GM12878 (cell line): ENCODE measurements around the gene DUSP15. TPM values are rescaled to one million over a fixed set of nuclear protein-coding genes. Genes with fewer than 3 reads are reported as not detected.

ENCODE experiments used
- ATAC-seq: fragments of 200-7000 bp; cut with Tn5 transposase; 3 replicates; pipeline ENCODE4 v1.9.1; 2020; ENCODE audit warnings: mild to moderate bottlenecking, moderate library complexity
- BruUV-seq: library from RNA; stranded (reverse); fragments of 400-500 nt; replicated peaks from 2 replicates; lab custom pipeline; 2021; lab: Mats Ljungman, UMichigan
- CTCF ChIA-PET: fragments of 300-600 bp; sonication (Branson Sonifier 250); formaldehyde crosslinking; extraction: SDS; loops from one replicate; lab custom pipeline; 2021; ENCODE audit warnings: inconsistent platforms; lab: Yijun Ruan, JAX
- POLR2A ChIA-PET: fragments of 350-600 bp; formaldehyde crosslinking; extraction: SDS; loops from one replicate; lab custom pipeline; 2021; ENCODE audit warnings: inconsistent platforms; lab: Charles Lee
- RAD21 ChIA-PET: fragments of 300-600 bp; sonication (Branson Sonifier 250); formaldehyde crosslinking; loops from one replicate; lab custom pipeline; 2023; ENCODE audit warnings: antibody characterized with exemption; ENCODE audit not compliant: unreplicated experiment; lab: Charles Lee
- SMC1A ChIA-PET: fragments of 300-600 bp; sonication (Branson Sonifier 250); formaldehyde crosslinking; loops from one replicate; lab custom pipeline; 2023; ENCODE audit not compliant: unreplicated experiment, uncharacterized antibody; lab: Charles Lee
- DNase-seq: peaks from one replicate; pipeline ENCODE4 v3.0.0-alpha.2; 2011; ENCODE audit warnings: low read depth, low spot score
- FAIRE-seq: peaks from 3 replicates; lab custom pipeline; 2011; peaks lifted over from hg19 to GRCh38; lab: Jason Lieb, UNC
- H2AFZ ChIP-seq: 2 replicates; pipeline ENCODE4 v1.6.0; 2011; ENCODE audit warnings: low read depth, low read length, control low read depth; ENCODE audit not compliant: control insufficient read depth
- H3K27ac ChIP-seq: 2 replicates; pipeline ENCODE4 v1.5.1; 2011; ENCODE audit warnings: control low read depth; ENCODE audit not compliant: control insufficient read depth, insufficient read depth
- H3K27me3 ChIP-seq, 2 experiments: replicated peaks in 1 of 2; 2 replicates each; pipeline versions ENCODE4 v1.6.0 to v1.6.1; 2011; ENCODE audit warnings: low read length in 1 of 2; ENCODE audit not compliant: control insufficient read depth in 2 of 2, insufficient read depth in 2 of 2
- H3K36me3 ChIP-seq, 2 experiments: 2 replicates each; pipeline ENCODE4 v1.5.1; 2011; ENCODE audit warnings: low read length in 1 of 2; ENCODE audit not compliant: control insufficient read depth in 2 of 2, insufficient read depth in 2 of 2
- H3K4me1 ChIP-seq: 2 replicates; pipeline ENCODE4 v1.6.1; 2011; ENCODE audit warnings: mild to moderate bottlenecking, low read length, moderate library complexity, mixed read lengths; ENCODE audit not compliant: control insufficient read depth, insufficient read depth
- H3K4me2 ChIP-seq: 2 replicates; pipeline ENCODE4 v1.6.0; 2011; ENCODE audit warnings: control low read depth; ENCODE audit not compliant: control insufficient read depth, insufficient read depth
- H3K4me3 ChIP-seq: fragments of 200-600 bp; sonication (generic); 2 replicates; pipeline ENCODE4 v1.5.1; 2016
- H3K79me2 ChIP-seq: 2 replicates; pipeline ENCODE4 v1.6.0; 2011; ENCODE audit warnings: low read length; ENCODE audit not compliant: control insufficient read depth, insufficient read depth
- H3K9ac ChIP-seq: 2 replicates; pipeline ENCODE4 v1.8.0; 2011; ENCODE audit warnings: low read length, control low read depth, mixed read lengths; ENCODE audit not compliant: control insufficient read depth, insufficient read depth
- H3K9me3 ChIP-seq: replicated peaks from 3 replicates; pipeline ENCODE4 v1.5.1; 2011; ENCODE audit warnings: mild to moderate bottlenecking, low read length; ENCODE audit not compliant: control insufficient read depth, insufficient read depth
- H4K20me1 ChIP-seq: 2 replicates; pipeline ENCODE4 v1.6.0; 2011; ENCODE audit not compliant: control insufficient read depth, insufficient read depth
- ASH2L ChIP-seq: fragments of 300-600, 200-600 bp; sonication (generic); IDR thresholded peaks from 2 replicates; pipeline ENCODE4 v1.6.1; 2017; ENCODE audit warnings: low read depth, mild to moderate bottlenecking, borderline replicate concordance
- BCL3 ChIP-seq: IDR thresholded peaks from 2 replicates; pipeline ENCODE4 v1.6.1; 2011; ENCODE audit warnings: borderline replicate concordance, low read depth, mild to moderate bottlenecking, moderate library complexity, low read length; ENCODE audit not compliant: insufficient read depth, poor library complexity, severe bottlenecking
- EZH2 ChIP-seq: IDR thresholded peaks from 2 replicates; pipeline ENCODE4 v1.6.1; 2012; ENCODE audit warnings: low read depth, mild to moderate bottlenecking, control low read depth, inconsistent platforms, low read length, borderline replicate concordance; ENCODE audit not compliant: control insufficient read depth
- FOXK2 ChIP-seq: fragments of 450-650 bp; IDR thresholded peaks from 2 replicates; pipeline ENCODE4 v1.6.1; 2017; ENCODE audit warnings: mild to moderate bottlenecking, moderate library complexity
- JUND ChIP-seq: IDR thresholded peaks from 2 replicates; pipeline ENCODE4 v1.6.1; 2012; ENCODE audit warnings: low read depth, mild to moderate bottlenecking, low read length, improper control_type of control experiment, moderate library complexity
- MTA2 ChIP-seq: fragments of 450-650 bp; IDR thresholded peaks from 2 replicates; pipeline ENCODE4 v1.6.1; 2016; ENCODE audit warnings: low read depth, mild to moderate bottlenecking, moderate library complexity
- MYC ChIP-seq: IDR thresholded peaks from 2 replicates; pipeline ENCODE4 v1.6.1; 2011; ENCODE audit warnings: mild to moderate bottlenecking, low read length, moderate library complexity, inconsistent platforms; ENCODE audit not compliant: insufficient read depth, insufficient replicate concordance, insufficient read length, severe bottlenecking
- NFYA ChIP-seq: IDR thresholded peaks from 2 replicates; pipeline ENCODE4 v1.6.1; 2011; ENCODE audit warnings: low read depth, mild to moderate bottlenecking, low read length, improper control_type of control experiment, borderline replicate concordance
- NRF1 ChIP-seq: conservative IDR thresholded peaks from 2 replicates; pipeline ENCODE4 v1.6.1; 2011; ENCODE audit warnings: mild to moderate bottlenecking, low read depth, low read length, improper control_type of control experiment
- PML ChIP-seq: IDR thresholded peaks from 2 replicates; pipeline ENCODE4 v1.6.1; 2012; ENCODE audit warnings: low read length, inconsistent platforms
- POLR2A ChIP-seq: IDR thresholded peaks from 2 replicates; pipeline ENCODE4 v1.6.1; 2011; ENCODE audit warnings: low read depth, mild to moderate bottlenecking, low read length
- POLR2AphosphoS2 ChIP-seq: IDR thresholded peaks from 2 replicates; pipeline ENCODE4 v1.6.1; 2011; ENCODE audit warnings: low read depth, mild to moderate bottlenecking, low read length, improper control_type of control experiment, moderate library complexity
- STAT1 ChIP-seq: fragments of 450-650 bp; conservative IDR thresholded peaks from 2 replicates; pipeline ENCODE4 v1.6.1; 2014; ENCODE audit warnings: antibody characterized with exemption, mild to moderate bottlenecking
- STAT3 ChIP-seq: IDR thresholded peaks from 2 replicates; pipeline ENCODE4 v1.6.1; 2011; ENCODE audit warnings: low read depth, low read length, improper control_type of control experiment
- SUPT20H ChIP-seq: IDR thresholded peaks from 2 replicates; pipeline ENCODE4 v1.6.1; 2011; ENCODE audit warnings: low read depth, mild to moderate bottlenecking, low read length, moderate library complexity, borderline replicate concordance; ENCODE audit not compliant: control insufficient read depth
- YY1 ChIP-seq: IDR thresholded peaks from 2 replicates; pipeline ENCODE4 v1.6.1; 2011; ENCODE audit warnings: low read depth, mild to moderate bottlenecking, low read length
- ZNF24 ChIP-seq: fragments of 450-650 bp; IDR thresholded peaks from 2 replicates; pipeline ENCODE4 v1.6.1; 2017; ENCODE audit warnings: antibody characterized with exemption, mild to moderate bottlenecking
- WGBS: methylation state at CpG from one replicate; pipeline ENCODE4 v1.1.6; 2016; ENCODE audit warnings: low lambda C conversion rate; ENCODE audit not compliant: insufficient replicate concordance, insufficient coverage; ENCODE audit errors: missing lambda C conversion rate; 5-methylcytosine and 5-hydroxymethylcytosine counted together
- in situ Hi-C: fragments of 300-500 bp; cut with MboI; formaldehyde crosslinking; loops from 9 replicates; pipeline ENCODE4 v1.14.3; 2018; ENCODE audit warnings: mixed read lengths
- intact Hi-C: fragments of 100-400 bp; cut with micrococcal nuclease; formaldehyde crosslinking; loops from one replicate; pipeline ENCODE4 v1.14.2; 2022; ENCODE audit not compliant: unreplicated experiment
- polyA plus RNA-seq, 11 experiments: library from polyadenylated mRNA; depleted of rRNA in 4 of 11; unstranded in 6 of 11; stranded (reverse) in 5 of 11; fragments of >200 nt; fragmentation: Nextera tagmentation in 4 of 11; fragmentation: Illumina TruSeq in 1 of 11; extraction: Ambion mirVana in 4 of 11; extraction: Trizol in 1 of 11; gene quantifications; 1 replicate in 1 of 11; 2 replicates in 10 of 11; pipeline versions ENCODE4 v1.2.1 to v1.2.3, GENCODE V29; 2011 to 2016; ENCODE audit warnings: inconsistent platforms in 2 of 11, missing spikeins in 2 of 11, low read depth in 1 of 11
- total RNA-seq, 4 experiments: library from RNA; depleted of rRNA in 3 of 4; stranded (reverse); fragments of >200 nt in 3 of 4; fragmentation: Illumina TruSeq in 1 of 4; extraction: Trizol in 1 of 4; gene quantifications; 2 replicates each; pipeline versions ENCODE4 v1.2.1 to v1.2.3, GENCODE V29; 2013 to 2021

DUSP15 gene
- total and polyA plus RNA-seq, 10 of the 15 experiments (the other 5 are each of a cell fraction or from before 2014, with no cell fraction given) = 0.06 to 2.5 (median 0.67) TPM; not detected in 1

DNA sequence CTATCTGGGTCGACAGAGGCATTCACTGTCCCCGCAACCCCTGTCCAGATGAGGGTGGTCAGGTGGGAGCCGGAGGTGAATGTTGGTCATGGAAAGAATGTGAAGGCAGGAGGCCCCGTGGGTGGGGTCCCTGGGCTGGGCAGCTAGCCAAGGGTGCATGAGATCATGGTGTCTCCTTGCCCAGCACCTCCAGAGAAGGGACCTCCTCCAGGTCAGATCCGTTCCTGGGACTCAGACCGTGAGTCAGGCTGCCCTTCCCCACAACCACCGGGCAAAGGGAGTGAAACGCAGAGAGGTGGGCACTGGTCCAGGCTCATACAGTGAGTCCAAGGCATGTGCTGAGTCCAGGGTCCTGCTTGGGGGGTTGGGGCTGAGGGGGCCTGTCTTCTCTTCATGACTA is 28.4 kb downstream of the DUSP15 start:
- 54% methylated on average over 8 of the region's 8 CpGs for WGBS
- no peaks in the 10 kb centered on the region for H3K9me3 ChIP-seq
- POLR2A ChIA-PET = no interaction called here
- no peak overlapping the region for H3K4me2 ChIP-seq
- no peak overlapping the region for H2AFZ ChIP-seq
- no peaks in the 10 kb centered on the region for H3K79me2 ChIP-seq
- FAIRE-seq = no peak
- BruUV-seq = no TSS peak
- DNase-seq = no peak
- CTCF ChIA-PET = interaction anchor here (7.3 kb wide), 1 partner anchor 19 kb away, joined by 109 read pairs; the partner anchor contains the start of gene MYLK2
- no peaks in the 10 kb centered on the region for H4K20me1 ChIP-seq
- in situ Hi-C loops = no loop called here
- ATAC-seq = no peak
- no peaks in the 10 kb centered on the region for H3K36me3 ChIP-seq
- TF ChIP-seq STAT1 = no peak
- TF ChIP-seq FOXK2 = no peak
- no peak for TF ChIP-seq BCL3
- TF ChIP-seq MTA2 = no peak
- no peak overlapping the region for H3K4me3 ChIP-seq
- H3K27ac ChIP-seq = no peak overlapping the region
- SMC1A ChIA-PET = no interaction called here
- no peaks in the 10 kb centered on the region for H3K27me3 ChIP-seq
- RAD21 ChIA-PET = no interaction called here
- intact Hi-C loops = no loop called here
- H3K4me1 ChIP-seq = peaks cover 5% of the 10 kb centered on the region; the same call in 1 of the 2 replicates
- no peak overlapping the region for H3K9ac ChIP-seq

DNA sequence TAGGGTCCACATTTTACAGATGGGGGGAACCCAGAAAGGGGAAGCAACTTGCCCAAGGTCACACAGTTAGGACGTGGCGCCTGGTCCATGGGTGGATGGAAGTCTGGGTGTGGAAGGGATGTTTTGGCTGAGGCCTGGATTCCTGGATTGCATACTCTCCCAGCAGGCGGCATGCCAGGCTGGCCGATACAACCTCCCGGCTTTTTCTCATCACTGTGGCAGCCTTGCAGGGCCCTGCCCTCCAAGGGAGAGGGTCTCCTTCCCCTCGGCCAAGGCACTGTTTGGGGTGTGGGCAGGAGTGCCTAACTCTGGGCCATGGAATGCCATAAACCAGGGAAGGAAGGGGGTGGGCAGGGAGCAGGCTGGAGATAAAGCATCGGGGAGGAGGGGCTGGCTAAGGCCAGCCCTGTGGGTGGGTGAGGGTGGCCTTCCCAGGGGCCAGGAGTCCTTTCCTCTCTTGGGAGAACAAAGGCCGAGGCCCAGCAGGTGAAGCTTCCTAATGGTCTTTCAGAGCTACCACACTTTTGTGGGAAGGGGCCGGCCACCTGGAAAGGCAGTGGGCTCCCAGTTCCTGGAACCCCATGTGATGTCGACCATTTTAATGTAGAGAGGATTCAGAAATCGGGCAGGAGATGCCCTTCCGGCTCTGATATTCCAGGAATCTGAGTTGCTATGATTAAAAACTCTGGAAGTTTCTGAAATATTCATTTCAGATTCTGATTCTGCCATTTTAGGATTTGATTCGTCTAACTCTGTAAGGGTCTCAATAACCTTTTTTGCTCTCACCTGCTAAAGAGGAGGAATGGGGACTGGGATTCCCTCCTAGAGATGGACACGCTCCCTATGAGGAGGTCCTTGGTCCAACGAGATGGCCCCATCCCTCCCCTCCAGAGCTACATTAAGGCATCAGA is 29.2 kb downstream of the DUSP15 start:
- in situ Hi-C loops (no loop called here), intact Hi-C loops (no loop called here)
- H4K20me1 ChIP-seq = no peaks in the 10 kb centered on the region
- H3K27me3 ChIP-seq = no peaks in the 10 kb centered on the region
- BruUV-seq = no TSS peak
- H2AFZ ChIP-seq = no peak overlapping the region
- H3K9me3 ChIP-seq = no peaks in the 10 kb centered on the region
- DNase-seq (no peak), ATAC-seq (no peak), FAIRE-seq (no peak)
- H3K4me2 ChIP-seq = no peak overlapping the region
- ChIA-PET SMC1A (no interaction called here), CTCF (interaction anchor here (0.6 kb wide), 2 partner anchors 21 to 988 kb away, joined by 3 to 4 read pairs; no protein-coding TSS in a partner anchor), RAD21 (no interaction called here), POLR2A (no interaction called here)
- H3K4me3 ChIP-seq = no peak overlapping the region
- no peaks in the 10 kb centered on the region for H3K79me2 ChIP-seq
- WGBS = 32% methylated on average over 15 of the region's 15 CpGs
- peaks cover 10% of the 10 kb centered on the region for H3K4me1 ChIP-seq
- no peak overlapping the region for H3K9ac ChIP-seq
- no peak overlapping the region for H3K27ac ChIP-seq
- no peaks in the 10 kb centered on the region for H3K36me3 ChIP-seq
- TF ChIP-seq POLR2AphosphoS2 (no peak), SUPT20H (no peak), MYC (no peak), ZNF24 (no peak), STAT3 (no peak), POLR2A (no peak), EZH2 (no peak), NFYA (no peak), YY1 (no peak), ASH2L (no peak), PML (no peak), JUND (no peak), NRF1 (no peak)
